ENCODE measurements around the gene GSDMA.

The GSDMA gene

GRCh38 chr17:39980351-39981206 lies 17.8 kb downstream of the GSDMA start, which contains the start of gene PSMD3:
PSMD3 (plus strand) TSS chr17:39980807; CDS start chr17:39980971, 164 bp downstream.
- H3K36me3 ChIP-seq (ENCODE audit: control insufficient read depth, low read length): peaks cover 41% of the 10 kb centered on the region
- H4K20me1 ChIP-seq (ENCODE audit: control insufficient read depth, insufficient read depth, low read depth, low read length): no peaks in the 10 kb centered on the region; the same call in 1 of the 2 replicates
- peaks cover 4% of the 10 kb centered on the region for H3K27me3 ChIP-seq (ENCODE audit: control insufficient read depth, low read length)
- H3K9me2 ChIP-seq (replicated peaks; ENCODE audit: control insufficient read depth, low read length): no peaks in the 10 kb centered on the region
- peaks cover 39% of the 10 kb centered on the region for H3K79me2 ChIP-seq (ENCODE audit: control insufficient read depth, low read length)
- H3K4me2 ChIP-seq (ENCODE audit: low read length): peak within 1 kb of the TSS; percentile 85
- H3F3A ChIP-seq (ENCODE audit: control insufficient read depth, insufficient read depth): no peaks in the 10 kb centered on the region
- peaks cover 23% of the 10 kb centered on the region for H3K4me1 ChIP-seq (ENCODE audit: control insufficient read depth, low read length)
- TF ChIP-seq CTCF (IDR thresholded peaks at IDR 0.05; ENCODE audit: low read depth, low read length, poor library complexity, severe bottlenecking) (peak; percentile 67), EZH2phosphoT487 (IDR thresholded peaks at IDR 0.05; ENCODE audit: borderline replicate concordance, low read length) (no peak)
- H3K4me3 ChIP-seq (ENCODE audit: low read length): peak within 1 kb of the TSS; percentile 83
- H3K9me3 ChIP-seq (ENCODE audit: control insufficient read depth, insufficient read depth, low read length): no peaks in the 10 kb centered on the region
- peak within 1 kb of the TSS; percentile 55 for H3K27ac ChIP-seq (ENCODE audit: low read depth, low read length)

- H3K36me3 ChIP-seq (ENCODE audit: control insufficient read depth, low read length): peaks cover 48% of the 10 kb centered on the region
- peak overlapping the region; percentile 55 for H3K27ac ChIP-seq (ENCODE audit: low read depth, low read length)
- peaks cover 23% of the 10 kb centered on the region for H3K4me1 ChIP-seq (ENCODE audit: control insufficient read depth, low read length)
- H3K27me3 ChIP-seq (ENCODE audit: control insufficient read depth, low read length): no peaks in the 10 kb centered on the region
- H3K4me3 ChIP-seq (ENCODE audit: low read length): peak overlapping the region; percentile 83
- peaks cover 39% of the 10 kb centered on the region for H3K79me2 ChIP-seq (ENCODE audit: control insufficient read depth, low read length)
- H4K20me1 ChIP-seq (ENCODE audit: control insufficient read depth, insufficient read depth, low read depth, low read length): no peaks in the 10 kb centered on the region; the same call in 1 of the 2 replicates
- no peaks in the 10 kb centered on the region for H3K9me3 ChIP-seq (ENCODE audit: control insufficient read depth, insufficient read depth, low read length)
- no peaks in the 10 kb centered on the region for H3K9me2 ChIP-seq (replicated peaks; ENCODE audit: control insufficient read depth, low read length)
- TF ChIP-seq EZH2phosphoT487 (IDR thresholded peaks at IDR 0.05; ENCODE audit: borderline replicate concordance, low read length) (no peak), CTCF (IDR thresholded peaks at IDR 0.05; ENCODE audit: low read depth, low read length, poor library complexity, severe bottlenecking) (peak; percentile 10)
- H3K4me2 ChIP-seq (ENCODE audit: low read length): peak overlapping the region; percentile 85
- H3F3A ChIP-seq (ENCODE audit: control insufficient read depth, insufficient read depth): no peaks in the 10 kb centered on the region
These were observed 18.5 kb downstream of the GSDMA start for GRCh38 chr17:39981207-39981741.

DNA sequence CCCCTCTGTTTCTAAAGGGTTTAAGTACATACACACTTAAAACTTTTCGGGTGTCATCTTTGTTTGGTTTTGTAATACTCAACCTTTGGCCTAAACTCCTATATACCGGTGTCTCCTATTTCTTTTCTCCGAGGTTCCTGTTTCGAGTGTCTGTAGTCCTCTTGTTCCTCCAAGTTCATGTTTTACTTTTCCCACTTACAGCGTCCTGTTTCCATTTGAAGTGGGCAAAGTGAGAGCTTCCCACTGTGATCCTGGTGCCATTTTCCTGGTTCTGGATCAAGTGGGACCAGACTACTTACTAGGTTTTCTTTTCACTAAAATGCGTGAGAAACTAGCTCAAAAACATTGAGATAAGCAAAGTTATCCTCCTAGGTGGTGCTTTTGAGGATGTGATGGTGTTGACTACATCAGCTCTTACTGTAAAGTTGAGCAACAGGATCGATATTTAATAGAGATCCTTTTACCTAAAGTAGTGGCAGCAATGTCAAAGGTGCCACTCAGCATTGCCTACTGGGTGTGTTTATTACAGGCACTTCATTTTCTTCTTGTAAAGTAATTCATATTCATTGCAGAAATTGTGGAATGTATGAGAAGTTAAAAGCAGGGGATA lies 19.1 kb downstream of the GSDMA start:
- no peaks in the 10 kb centered on the region for H3K9me3 ChIP-seq (ENCODE audit: control insufficient read depth, insufficient read depth, low read length)
- no peaks in the 10 kb centered on the region; the same call in 1 of the 2 replicates for H4K20me1 ChIP-seq (ENCODE audit: control insufficient read depth, insufficient read depth, low read depth, low read length)
- H3K9me2 ChIP-seq (replicated peaks; ENCODE audit: control insufficient read depth, low read length): no peaks in the 10 kb centered on the region
- peaks cover 54% of the 10 kb centered on the region for H3K36me3 ChIP-seq (ENCODE audit: control insufficient read depth, low read length)
- peak overlapping the region; percentile 85 for H3K4me2 ChIP-seq (ENCODE audit: low read length)
- H3K27ac ChIP-seq (ENCODE audit: low read depth, low read length): no peak overlapping the region
- no peaks in the 10 kb centered on the region for H3K27me3 ChIP-seq (ENCODE audit: control insufficient read depth, low read length)
- H3K79me2 ChIP-seq (ENCODE audit: control insufficient read depth, low read length): peaks cover 39% of the 10 kb centered on the region
- H3K4me3 ChIP-seq (ENCODE audit: low read length): peak overlapping the region; percentile 83
- TF ChIP-seq EZH2phosphoT487 (IDR thresholded peaks at IDR 0.05; ENCODE audit: borderline replicate concordance, low read length) (no peak), CTCF (IDR thresholded peaks at IDR 0.05; ENCODE audit: low read depth, low read length, poor library complexity, severe bottlenecking) (no peak)
- H3K4me1 ChIP-seq (ENCODE audit: control insufficient read depth, low read length): peaks cover 23% of the 10 kb centered on the region
- no peaks in the 10 kb centered on the region for H3F3A ChIP-seq (ENCODE audit: control insufficient read depth, insufficient read depth)
